GM19397 (cell line): Measurements from ENCODE around the gene ARHGAP24.
"Not testable (repeated sequence)": the region's sequence is repeated elsewhere in the genome, so short reads cannot be mapped to it uniquely, and the experiment has no call there.

Experiments
- ATAC-seq: cut with Tn5 transposase; IDR thresholded peaks from one replicate; pipeline ENCODE4 v1.9.1; 2021; ENCODE audit warnings: mild to moderate bottlenecking, moderate library complexity; ENCODE audit not compliant: unreplicated experiment

The ARHGAP24 gene

GRCh38 chr4:85836588-85837438 is 361.9 kb downstream of the ARHGAP24 start:
- ATAC-seq, result no peak

- ATAC-seq, result no peak
Observed at GRCh38 chr4:85837439-85837733, 362.4 kb downstream of the ARHGAP24 start.

- not testable (repeated sequence) for ATAC-seq
Observed at GRCh38 chr4:85839981-85840451, 365.1 kb downstream of the ARHGAP24 start.

GRCh38 chr4:85842540-85842939 is 367.6 kb downstream of the ARHGAP24 start:
- ATAC-seq, result no peak

- ATAC-seq, result not testable (repeated sequence)
Observed at GRCh38 chr4:85853740-85854139, 378.8 kb downstream of the ARHGAP24 start.

- ATAC-seq, result no peak
Observed at GRCh38 chr4:85854546-85854945, 379.6 kb downstream of the ARHGAP24 start.

- ATAC-seq, result no peak
Observed at GRCh38 chr4:85860066-85860740, 385.3 kb downstream of the ARHGAP24 start.

- no peak for ATAC-seq
Observed at GRCh38 chr4:85861064-85861765, 386.3 kb downstream of the ARHGAP24 start.

GRCh38 chr4:85862896-85863295 is 387.9 kb downstream of the ARHGAP24 start:
- no peak for ATAC-seq

- no peak for ATAC-seq
Observed at GRCh38 chr4:85864259-85865205, 389.6 kb downstream of the ARHGAP24 start.

GRCh38 chr4:85865256-85865655 is 390.3 kb downstream of the ARHGAP24 start:
- ATAC-seq, result no peak

GRCh38 chr4:85866508-85866907 is 391.6 kb downstream of the ARHGAP24 start:
- ATAC-seq, result no peak

GRCh38 chr4:85867271-85867670 is 392.3 kb downstream of the ARHGAP24 start:
- no peak for ATAC-seq

GRCh38 chr4:85869181-85869580 is 394.2 kb downstream of the ARHGAP24 start:
- no peak for ATAC-seq

GRCh38 chr4:85870298-85871083 is 395.5 kb downstream of the ARHGAP24 start:
- no peak for ATAC-seq

GRCh38 chr4:85873566-85873965 is 398.6 kb downstream of the ARHGAP24 start:
- ATAC-seq, result no peak

- no peak for ATAC-seq
Observed at GRCh38 chr4:85879518-85879917, 404.6 kb downstream of the ARHGAP24 start.

- no peak for ATAC-seq
Observed at GRCh38 chr4:85883180-85883579, 408.2 kb downstream of the ARHGAP24 start.

GRCh38 chr4:85884251-85884650 is 409.3 kb downstream of the ARHGAP24 start:
- ATAC-seq, result no peak

GRCh38 chr4:85886665-85887064 is 411.7 kb downstream of the ARHGAP24 start:
- ATAC-seq, result no peak
